DND-41 (cell line): ENCODE measurements around the gene WTAP.

Experiments
- ATAC-seq: fragments of 200-7000 bp; cut with Tn5 transposase; 3 replicates; pipeline ENCODE4 v1.9.1; 2021; ENCODE audit warnings: low read depth; ENCODE audit not compliant: insufficient read depth
- DNase-seq: peaks from one replicate; pipeline ENCODE4 v3.0.0-alpha.2; 2020
- H2AFZ ChIP-seq: 2 replicates; pipeline ENCODE4 v1.6.0; 2012; ENCODE audit warnings: low read depth, low read length
- H3K27ac ChIP-seq: 2 replicates; pipeline ENCODE4 v1.5.1; 2012; ENCODE audit warnings: low read length, inconsistent platforms
- H3K27me3 ChIP-seq: fragments of 200-600 bp; sonication (generic); 2 replicates; pipeline ENCODE4 v1.6.0; 2012; ENCODE audit warnings: low read length, mild to moderate bottlenecking, inconsistent platforms; ENCODE audit not compliant: insufficient read depth, poor library complexity
- H3K36me3 ChIP-seq: 2 replicates; pipeline ENCODE4 v1.5.1; 2012; ENCODE audit warnings: low read length, inconsistent platforms; ENCODE audit not compliant: insufficient read depth
- H3K4me1 ChIP-seq: 2 replicates; pipeline ENCODE4 v1.5.1; 2012; ENCODE audit warnings: mild to moderate bottlenecking, low read length; ENCODE audit not compliant: insufficient read depth
- H3K4me2 ChIP-seq: 2 replicates; pipeline ENCODE4 v1.6.0; 2012; ENCODE audit warnings: mild to moderate bottlenecking, moderate library complexity, low read length, inconsistent platforms; ENCODE audit not compliant: insufficient read depth
- H3K4me3 ChIP-seq, 2 experiments: fragments of 200-600 bp in 1 of 2; shearing (Covaris generic) in 1 of 2; 2 replicates each; pipeline ENCODE4 v1.5.1; 2012 to 2016; ENCODE audit warnings: inconsistent platforms in 2 of 2, low read length in 2 of 2, mild to moderate bottlenecking in 2 of 2, low read depth in 1 of 2, moderate library complexity in 1 of 2
- H3K79me2 ChIP-seq: 2 replicates; pipeline ENCODE4 v1.6.0; 2012; ENCODE audit warnings: low read length, inconsistent platforms; ENCODE audit not compliant: insufficient read depth
- H3K9ac ChIP-seq: 2 replicates; pipeline ENCODE4 v1.6.0; 2012; ENCODE audit warnings: low read depth, mild to moderate bottlenecking, inconsistent platforms, low read length, moderate library complexity
- H3K9me3 ChIP-seq: 2 replicates; pipeline ENCODE4 v1.5.1; 2012; ENCODE audit warnings: low read length, moderate library complexity, mild to moderate bottlenecking, inconsistent platforms; ENCODE audit not compliant: insufficient read depth, severe bottlenecking
- H4K20me1 ChIP-seq: 2 replicates; pipeline ENCODE4 v1.6.0; 2012; ENCODE audit warnings: low read length; ENCODE audit not compliant: insufficient read depth
- EZH2 ChIP-seq: IDR thresholded peaks from 3 replicates; pipeline ENCODE4 v1.6.1; 2012; ENCODE audit warnings: borderline replicate concordance, low read depth, mild to moderate bottlenecking, moderate library complexity, low read length, inconsistent platforms; ENCODE audit not compliant: severe bottlenecking
- TF ChIP-seq, protein P1 (sequence below): IDR thresholded peaks from 2 replicates; pipeline ENCODE4 v1.5.1; 2012; ENCODE audit warnings: borderline replicate concordance, low read length, moderate library complexity, mild to moderate bottlenecking; ENCODE audit not compliant: poor library complexity, severe bottlenecking; ENCODE audit errors: extremely low read depth

WTAP gene

DNA sequence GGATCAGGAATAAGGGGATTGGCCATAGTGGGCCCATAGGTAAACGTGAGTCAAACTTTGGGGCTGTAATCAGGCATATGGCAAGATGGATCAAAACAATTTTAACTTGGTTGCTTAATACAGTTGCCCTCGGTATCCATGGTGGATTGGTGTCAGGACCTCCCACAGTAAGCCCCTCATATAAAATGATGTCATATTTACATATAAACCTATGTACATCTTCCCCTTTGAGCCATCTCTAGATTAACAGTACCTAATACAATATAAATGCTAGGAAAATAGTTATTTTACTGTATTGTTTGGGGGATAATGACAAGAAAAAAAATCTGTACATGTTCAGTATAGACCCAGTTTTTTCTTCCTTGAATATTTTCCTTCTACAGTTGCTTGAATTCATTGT lies 27.1 kb downstream of the WTAP start:
- no peak for DNase-seq
- Histone ChIP-seq H2AFZ (no peak overlapping the region), H3K79me2 (peaks cover 44% of the 10 kb centered on the region; the same call in 1 of the 2 replicates), H3K9ac (no peak overlapping the region), H3K27me3 (no peaks in the 10 kb centered on the region), H3K4me2 (no peak overlapping the region), H4K20me1 (no peaks in the 10 kb centered on the region; the same call in 1 of the 2 replicates), H3K4me1 (no peaks in the 10 kb centered on the region), H3K36me3 (peaks cover 93% of the 10 kb centered on the region), H3K27ac (no peak overlapping the region), H3K4me3 (no peak overlapping the region), H3K9me3 (no peaks in the 10 kb centered on the region)
- ATAC-seq, result no peak
- TF ChIP-seq, protein P1, sequence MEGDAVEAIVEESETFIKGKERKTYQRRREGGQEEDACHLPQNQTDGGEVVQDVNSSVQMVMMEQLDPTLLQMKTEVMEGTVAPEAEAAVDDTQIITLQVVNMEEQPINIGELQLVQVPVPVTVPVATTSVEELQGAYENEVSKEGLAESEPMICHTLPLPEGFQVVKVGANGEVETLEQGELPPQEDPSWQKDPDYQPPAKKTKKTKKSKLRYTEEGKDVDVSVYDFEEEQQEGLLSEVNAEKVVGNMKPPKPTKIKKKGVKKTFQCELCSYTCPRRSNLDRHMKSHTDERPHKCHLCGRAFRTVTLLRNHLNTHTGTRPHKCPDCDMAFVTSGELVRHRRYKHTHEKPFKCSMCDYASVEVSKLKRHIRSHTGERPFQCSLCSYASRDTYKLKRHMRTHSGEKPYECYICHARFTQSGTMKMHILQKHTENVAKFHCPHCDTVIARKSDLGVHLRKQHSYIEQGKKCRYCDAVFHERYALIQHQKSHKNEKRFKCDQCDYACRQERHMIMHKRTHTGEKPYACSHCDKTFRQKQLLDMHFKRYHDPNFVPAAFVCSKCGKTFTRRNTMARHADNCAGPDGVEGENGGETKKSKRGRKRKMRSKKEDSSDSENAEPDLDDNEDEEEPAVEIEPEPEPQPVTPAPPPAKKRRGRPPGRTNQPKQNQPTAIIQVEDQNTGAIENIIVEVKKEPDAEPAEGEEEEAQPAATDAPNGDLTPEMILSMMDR, result no peak
- TF ChIP-seq EZH2, result no peak

DNA sequence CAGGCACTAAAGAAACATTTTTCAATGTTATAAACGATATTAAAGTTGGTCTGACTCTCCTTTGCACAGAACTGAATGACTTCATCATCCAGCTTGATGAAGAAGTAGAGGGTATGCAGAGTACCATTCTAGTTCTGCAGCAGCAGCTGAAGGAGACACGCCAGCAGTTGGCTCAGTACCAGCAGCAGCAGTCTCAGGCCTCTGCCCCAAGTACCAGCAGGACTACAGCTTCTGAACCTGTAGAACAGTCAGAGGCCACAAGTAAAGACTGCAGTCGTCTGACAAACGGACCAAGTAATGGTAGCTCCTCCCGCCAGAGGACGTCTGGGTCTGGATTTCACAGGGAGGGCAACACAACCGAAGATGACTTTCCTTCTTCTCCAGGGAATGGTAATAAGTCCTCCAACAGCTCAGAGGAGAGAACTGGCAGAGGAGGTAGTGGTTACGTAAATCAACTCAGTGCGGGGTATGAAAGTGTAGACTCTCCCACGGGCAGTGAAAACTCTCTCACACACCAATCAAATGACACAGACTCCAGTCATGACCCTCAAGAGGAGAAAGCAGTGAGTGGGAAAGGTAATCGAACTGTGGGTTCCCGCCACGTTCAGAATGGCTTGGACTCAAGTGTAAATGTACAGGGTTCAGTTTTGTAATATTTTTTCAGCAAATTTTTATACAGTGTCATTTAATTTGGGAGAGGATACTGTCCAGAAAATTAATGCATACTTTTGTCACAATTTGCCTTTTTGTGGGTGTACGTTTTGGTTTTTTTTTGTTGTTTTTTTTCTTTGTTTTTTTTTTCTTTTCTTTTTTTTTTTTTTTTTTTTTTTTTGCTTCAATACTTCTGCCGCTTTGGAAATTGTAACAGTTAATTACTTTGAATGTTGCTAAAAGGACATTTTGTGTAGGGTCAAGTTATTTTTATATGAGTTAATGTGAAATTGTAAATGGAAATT lies 27.9 kb downstream of the WTAP start:
- H3K27me3 ChIP-seq, result no peaks in the 10 kb centered on the region
- no peaks in the 10 kb centered on the region for H3K9me3 ChIP-seq
- no peak overlapping the region for H3K4me3 ChIP-seq
- peaks cover 41% of the 10 kb centered on the region; the same call in 1 of the 2 replicates for H3K79me2 ChIP-seq
- no peaks in the 10 kb centered on the region; the same call in 1 of the 2 replicates for H4K20me1 ChIP-seq
- H3K36me3 ChIP-seq, result peaks cover 84% of the 10 kb centered on the region
- no peak for ATAC-seq
- no peak for TF ChIP-seq EZH2
- TF ChIP-seq, protein P1, result no peak
- H2AFZ ChIP-seq, result no peak overlapping the region
- no peak overlapping the region for H3K4me2 ChIP-seq
- no peak for DNase-seq
- H3K27ac ChIP-seq, result no peak overlapping the region
- peaks cover 4% of the 10 kb centered on the region for H3K4me1 ChIP-seq
- H3K9ac ChIP-seq, result no peak overlapping the region

DNA sequence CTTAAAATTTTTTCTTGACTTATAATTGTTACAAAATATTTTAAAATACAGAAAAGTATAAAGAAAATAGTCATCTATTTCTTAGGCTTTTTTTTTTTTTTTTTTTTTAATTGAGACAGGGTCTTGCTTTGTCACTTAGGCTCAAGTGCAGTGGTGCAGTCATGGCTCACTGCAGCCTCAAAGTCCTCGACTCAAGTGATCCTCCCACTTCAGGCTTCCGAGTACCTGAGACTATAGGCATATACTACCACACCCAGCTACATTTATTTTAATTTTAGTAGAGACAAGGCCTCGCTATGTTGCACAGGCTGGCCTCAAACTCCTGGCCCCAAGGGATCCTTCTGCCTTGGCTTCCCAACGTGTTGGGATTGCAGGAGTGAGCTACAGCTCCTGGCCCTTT lies 29.2 kb downstream of the WTAP start:
- Histone ChIP-seq H2AFZ (no peak overlapping the region), H3K9me3 (no peaks in the 10 kb centered on the region), H3K27ac (no peak overlapping the region), H3K27me3 (no peaks in the 10 kb centered on the region), H3K36me3 (peaks cover 72% of the 10 kb centered on the region), H3K9ac (no peak overlapping the region), H3K4me3 (no peak overlapping the region), H3K4me1 (peaks cover 14% of the 10 kb centered on the region), H3K4me2 (no peak overlapping the region), H3K79me2 (peaks cover 44% of the 10 kb centered on the region), H4K20me1 (no peaks in the 10 kb centered on the region; the same call in 1 of the 2 replicates)
- TF ChIP-seq, protein P1, result no peak
- TF ChIP-seq EZH2, result no peak
- DNase-seq (no peak), ATAC-seq (no peak)
